GM21515 (cell line): ENCODE results near the gene ITGA11.

Experiments
- ATAC-seq: cut with Tn5 transposase; IDR thresholded peaks from one replicate; pipeline ENCODE4 v1.9.1; 2021; ENCODE audit not compliant: unreplicated experiment

ITGA11 gene

DNA sequence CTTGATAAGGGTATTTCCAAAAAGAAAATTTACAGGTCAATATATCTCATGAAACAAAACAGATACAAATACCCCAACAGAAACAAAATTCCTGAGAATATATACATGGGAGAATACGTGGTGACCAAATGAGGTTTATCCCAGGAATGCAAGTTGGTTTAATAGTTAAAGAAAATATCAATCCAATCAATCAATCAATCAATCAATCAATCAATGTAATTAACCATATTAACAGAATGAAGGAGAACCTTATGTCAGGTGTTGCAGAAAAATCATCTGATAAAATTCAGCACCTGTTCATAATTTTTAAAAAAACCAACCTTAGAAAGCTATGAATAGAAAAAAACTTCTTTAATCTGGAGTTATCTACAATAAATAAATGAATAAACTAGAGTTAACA is 35.9 kb downstream of the ITGA11 start:
- ATAC-seq = no peak

- no peak for ATAC-seq
Observed at GRCh38 chr15:68391121-68391520, 40.8 kb downstream of the ITGA11 start.

DNA sequence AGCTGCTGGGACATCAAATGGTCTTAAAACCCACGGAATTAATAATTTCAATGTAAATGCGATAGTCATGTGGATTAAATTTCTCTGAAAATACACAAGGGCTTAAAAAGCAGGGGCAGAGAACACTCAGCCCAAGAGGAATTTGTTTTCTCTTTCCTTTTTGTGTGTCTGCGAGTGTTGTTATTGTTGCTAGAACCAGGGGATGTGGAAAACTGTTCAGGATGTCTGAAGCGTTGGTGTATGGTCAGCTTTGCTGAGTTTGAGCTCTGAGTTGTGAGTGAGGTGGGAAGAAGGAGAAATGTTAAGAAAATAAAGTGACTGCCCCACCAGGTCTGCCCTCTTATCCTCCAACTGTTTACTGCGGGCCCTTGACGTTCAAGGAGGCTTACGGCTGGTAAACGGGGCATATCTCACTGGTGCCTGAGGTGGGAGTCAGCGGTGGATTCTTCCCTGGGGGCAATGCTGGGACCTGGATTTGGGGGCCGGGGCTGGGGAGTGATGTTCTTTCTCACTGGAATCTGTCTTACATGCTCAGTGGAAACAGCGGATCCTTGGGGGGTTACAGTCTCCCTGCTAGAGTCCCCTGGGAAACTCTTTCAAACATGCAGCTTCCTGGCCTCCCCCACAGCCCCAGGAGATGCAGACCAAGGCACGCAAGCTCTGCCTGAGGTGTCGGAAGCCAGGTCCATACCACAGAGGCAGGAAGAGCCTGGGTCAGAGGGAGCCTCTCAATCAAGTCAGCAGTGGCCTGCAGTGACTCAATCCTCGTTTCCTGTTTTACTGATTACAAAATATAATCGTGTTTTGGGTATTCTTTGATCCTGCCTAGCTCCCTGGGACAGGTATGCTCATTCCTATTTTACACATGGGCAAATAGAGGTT is 41.8 kb downstream of the ITGA11 start:
- peak; percentile 58 for ATAC-seq

DNA sequence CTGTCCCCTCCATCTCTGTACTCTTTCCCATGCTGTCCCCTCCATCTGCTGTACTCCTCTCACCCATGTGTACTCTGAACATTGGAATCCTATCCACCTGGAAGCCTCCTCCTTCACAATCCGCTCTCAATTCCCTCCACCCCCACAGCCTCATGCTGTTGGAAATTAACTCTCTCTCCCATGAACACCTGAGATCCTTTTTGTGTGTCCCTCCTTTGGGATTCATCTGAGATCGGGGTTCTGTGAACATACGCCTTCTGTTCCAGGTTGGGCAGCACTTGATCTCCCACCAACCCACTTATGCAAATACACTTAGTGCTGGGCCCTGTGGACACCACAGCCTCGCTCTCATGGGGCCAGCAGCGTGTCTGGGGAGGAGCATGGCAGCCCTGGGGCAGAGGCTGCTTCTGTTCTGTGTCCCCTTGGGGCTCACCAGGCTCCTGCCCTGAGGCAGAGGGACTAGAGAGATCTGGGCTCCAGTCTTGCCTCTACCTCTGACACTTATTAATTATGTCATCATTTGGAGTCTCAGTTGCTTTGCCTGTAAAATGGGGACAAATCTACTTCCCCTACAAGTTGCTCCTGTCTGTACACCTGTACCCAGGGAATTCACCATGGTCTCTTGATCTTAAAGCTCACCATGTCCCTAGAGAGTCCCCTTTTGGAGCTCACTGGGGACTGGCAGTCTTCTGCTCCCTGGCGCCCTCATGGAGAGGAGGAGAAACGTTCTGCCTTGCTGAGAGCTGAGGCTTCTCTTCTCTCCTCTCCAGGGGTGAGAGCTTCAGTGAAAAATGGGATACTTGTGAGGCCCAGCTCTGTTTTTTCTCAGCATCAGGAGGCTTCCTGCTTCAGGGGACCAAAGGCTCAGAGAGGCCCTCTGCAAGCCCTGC is 42.7 kb downstream of the ITGA11 start:
- ATAC-seq = no peak

GRCh38 chr15:68387381-68388143 is 44.4 kb downstream of the ITGA11 start:
- no peak for ATAC-seq

GRCh38 chr15:68386587-68387288 is 45.2 kb downstream of the ITGA11 start:
- ATAC-seq = no peak

DNA sequence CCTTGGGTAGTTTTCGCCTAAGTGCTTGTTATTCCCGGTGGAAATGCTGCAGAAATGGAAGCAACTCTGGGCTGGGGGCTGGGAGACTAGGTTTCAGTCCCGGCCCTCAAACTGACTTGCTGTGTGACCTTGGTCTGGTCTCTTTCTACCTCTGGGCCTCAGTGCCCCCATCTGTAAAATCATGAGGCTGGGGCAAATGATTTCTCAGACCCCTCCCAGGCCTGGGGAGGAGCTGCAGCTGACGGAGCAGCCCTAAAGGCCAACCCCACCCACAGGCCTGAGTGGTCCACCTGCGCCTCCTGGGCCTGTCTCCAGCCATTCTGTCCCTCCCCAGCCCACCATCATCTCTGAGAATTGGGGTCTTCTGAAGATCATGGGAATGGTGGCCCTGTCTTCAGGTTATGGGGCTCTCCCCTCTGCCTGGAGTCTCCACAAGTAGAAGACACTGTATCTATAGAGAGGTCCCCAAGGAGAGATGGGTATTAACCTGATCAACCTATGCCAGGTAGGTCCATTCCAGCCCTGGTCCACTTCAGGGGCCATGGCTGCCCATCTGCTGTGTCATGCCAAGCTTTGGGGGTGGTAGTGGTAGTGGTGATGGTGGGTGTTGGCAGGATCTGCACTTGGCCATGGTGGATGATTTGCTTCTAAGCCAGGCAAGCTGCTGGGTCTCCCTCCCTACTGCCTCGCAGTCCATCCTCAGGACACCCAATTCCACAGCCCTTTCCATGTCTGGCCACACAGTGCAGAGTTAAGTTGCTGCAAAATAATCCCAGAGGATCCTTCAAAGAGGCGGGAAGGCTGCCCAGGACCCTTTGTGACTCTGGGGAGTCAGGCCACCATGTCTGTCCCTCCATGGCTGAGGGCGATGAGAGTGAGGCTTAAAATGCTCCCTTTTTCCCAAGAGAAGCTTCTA is 46.0 kb downstream of the ITGA11 start:
- no peak for ATAC-seq

DNA sequence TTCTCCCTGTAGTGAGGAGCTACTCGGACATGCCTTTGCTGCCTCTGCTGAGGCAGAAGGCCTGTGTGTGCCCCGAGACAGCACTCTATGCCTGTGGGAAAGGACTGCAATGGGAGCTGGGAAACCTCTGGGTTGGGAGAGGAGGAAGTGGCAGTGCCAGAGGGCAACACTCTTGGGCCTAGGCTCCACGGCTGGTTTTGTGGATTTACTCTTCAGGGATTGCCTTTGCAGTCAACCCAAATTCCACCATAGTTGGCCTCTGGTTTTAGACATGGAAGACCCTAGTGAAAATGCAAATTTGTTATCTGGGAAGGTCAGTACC is 46.8 kb downstream of the ITGA11 start:
- no peak for ATAC-seq

- ATAC-seq = no peak
Observed at GRCh38 chr15:68384451-68385239, 47.3 kb downstream of the ITGA11 start.

DNA sequence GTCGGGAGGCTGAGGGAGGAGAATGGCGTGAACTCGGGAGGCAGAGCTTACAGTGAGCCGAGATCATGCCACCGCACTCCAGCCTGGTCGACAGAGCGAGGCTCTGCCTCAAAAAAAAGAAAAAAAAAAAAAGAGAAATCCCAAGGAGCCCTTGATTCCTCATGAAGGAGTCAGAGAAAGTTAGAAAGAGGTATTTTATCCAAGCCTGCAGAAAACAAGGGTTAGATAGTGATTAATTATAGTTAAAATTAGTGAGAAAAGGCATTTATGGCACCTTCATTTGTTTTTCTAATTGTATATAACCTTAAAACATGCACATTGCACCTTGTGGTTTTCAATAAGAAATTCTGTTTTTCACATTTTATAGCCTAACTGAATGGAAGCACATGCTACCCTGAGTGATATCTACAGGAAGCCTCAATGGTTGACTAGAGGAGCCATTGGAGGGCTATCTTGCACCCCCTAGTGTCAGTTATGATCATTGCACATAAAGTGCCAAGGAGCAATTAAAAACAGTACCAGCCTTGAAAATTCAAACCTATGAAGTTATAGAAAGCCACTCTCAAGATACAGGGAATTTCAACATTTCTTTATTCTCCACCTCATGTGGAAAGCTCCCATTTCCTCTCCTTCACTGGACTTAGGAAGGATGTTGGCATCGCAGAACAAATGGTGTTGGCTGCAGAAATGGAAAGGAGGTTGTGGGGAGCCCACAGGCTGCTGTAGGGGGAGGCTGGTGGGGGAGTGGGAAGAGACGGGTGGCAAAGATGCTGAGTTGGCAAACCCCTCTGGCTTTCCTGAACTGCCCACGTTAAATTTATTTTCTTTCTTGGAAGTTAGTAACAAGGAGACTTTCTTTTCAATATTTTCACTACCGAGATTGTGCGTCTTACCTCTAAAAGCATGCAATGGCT is 48.5 kb downstream of the ITGA11 start:
- ATAC-seq = no peak

DNA sequence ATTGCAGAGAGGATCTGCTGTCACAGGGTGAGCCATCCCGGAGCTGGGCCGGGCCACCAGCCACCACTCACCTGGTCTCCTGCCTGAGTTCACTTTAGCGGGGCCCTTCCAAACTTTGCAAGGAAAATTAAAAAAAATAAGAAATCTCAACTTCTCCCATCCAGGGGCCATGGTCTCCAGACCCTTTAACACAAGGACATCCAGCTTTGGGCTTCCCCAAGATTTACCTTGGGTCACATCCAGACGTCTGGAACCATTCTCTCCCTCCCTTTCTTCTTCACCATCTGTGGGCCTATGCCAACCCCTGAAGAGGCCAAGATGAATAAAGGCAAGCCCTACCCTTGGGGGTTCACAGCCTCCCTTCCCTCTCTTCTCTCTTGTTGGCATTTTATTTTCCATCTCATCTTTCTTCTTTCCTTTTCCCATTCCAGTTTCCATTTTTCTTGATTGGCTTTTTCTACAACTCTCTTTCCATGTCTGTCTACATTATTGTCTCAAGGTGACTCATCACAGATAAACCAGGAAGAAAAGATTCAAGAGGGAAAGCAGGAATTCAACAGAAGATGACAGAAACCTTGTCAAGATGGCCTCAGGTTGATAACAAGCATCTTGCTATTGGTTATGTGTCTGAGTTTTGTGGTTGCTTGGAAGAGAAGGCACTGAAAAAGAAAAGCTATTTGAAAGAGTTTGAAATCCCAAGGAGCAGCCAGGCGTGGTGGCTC is 49.5 kb downstream of the ITGA11 start:
- no peak for ATAC-seq

- no peak for ATAC-seq
Observed at GRCh38 chr15:68380456-68380855, 51.5 kb downstream of the ITGA11 start.

- no peak for ATAC-seq
Observed at GRCh38 chr15:68379759-68380290, 52.1 kb downstream of the ITGA11 start.

- no peak for ATAC-seq
Observed at GRCh38 chr15:68379058-68379758, 52.8 kb downstream of the ITGA11 start.

GRCh38 chr15:68378595-68378994 is 53.4 kb downstream of the ITGA11 start:
- ATAC-seq = no peak

GRCh38 chr15:68377766-68378165 is 54.2 kb downstream of the ITGA11 start:
- no peak for ATAC-seq
